SK-N-MC (cell line): ENCODE results near the gene RARRES2.

Source experiments
- EZH2 ChIP-seq: fragments of 200-600 bp; sonication (generic); IDR thresholded peaks from one replicate; pipeline ENCODE4 v1.6.1; 2017; ENCODE audit warnings: antibody characterized with exemption
- FOXP2 ChIP-seq: optimal IDR thresholded peaks from 2 replicates; pipeline ENCODE3; 2011; ENCODE audit warnings: mild to moderate bottlenecking, moderate library complexity; ENCODE audit not compliant: insufficient read depth; ENCODE audit errors: extremely low read length, control extremely low read depth
- POLR2AphosphoS5 ChIP-seq: IDR thresholded peaks from 2 replicates; pipeline ENCODE4 v1.6.1; 2012; ENCODE audit warnings: mild to moderate bottlenecking, low read depth, low read length, borderline replicate concordance

DNA sequence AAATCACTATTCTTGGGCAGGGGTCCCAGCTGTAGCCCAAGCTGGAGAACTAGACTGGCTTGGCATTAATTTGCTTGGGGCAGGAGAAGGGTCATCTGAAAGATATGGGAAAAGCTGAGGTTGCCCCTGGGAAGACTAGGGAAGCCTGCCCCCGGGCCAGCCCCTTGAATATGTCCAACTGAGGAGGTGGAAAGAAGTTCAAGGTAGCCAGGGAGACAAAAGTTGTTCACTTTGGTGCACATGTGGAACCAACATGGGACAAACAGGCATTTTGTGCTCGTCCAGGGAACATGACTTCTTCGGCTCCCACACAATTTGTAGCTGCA is 19.7 kb downstream of the RARRES2 start:
- TF ChIP-seq EZH2, result no peak
- TF ChIP-seq POLR2AphosphoS5, result no peak
- TF ChIP-seq FOXP2, result no peak
